OCI-LY1 (cell line): ENCODE data around the gene ATIC.

Source experiments
- H2AFZ ChIP-seq: fragments of 200-600 bp; sonication (generic), shearing (Covaris generic); 2 replicates; pipeline ENCODE4 v1.6.0; 2014; ENCODE audit warnings: antibody characterized with exemption, mild to moderate bottlenecking, low read length
- H3F3A ChIP-seq: fragments of 200-600 bp; sonication (generic), shearing (Covaris generic); 2 replicates; pipeline ENCODE4 v1.6.0; 2014; ENCODE audit warnings: mild to moderate bottlenecking, antibody characterized with exemption, low read length, moderate library complexity; ENCODE audit not compliant: insufficient read depth
- H3K27ac ChIP-seq: fragments of 200-600 bp; sonication (generic); 2 replicates; pipeline ENCODE4 v1.5.1; 2014; ENCODE audit warnings: low read length, mixed run types, mild to moderate bottlenecking, low read depth; ENCODE audit not compliant: poor library complexity, severe bottlenecking
- H3K27me3 ChIP-seq: fragments of 200-600 bp; sonication (generic); 2 replicates; pipeline ENCODE4 v1.6.0; 2014; ENCODE audit warnings: antibody characterized with exemption, mild to moderate bottlenecking, low read length, moderate library complexity; ENCODE audit not compliant: insufficient read depth
- H3K36me3 ChIP-seq: fragments of 200-600 bp; sonication (generic); 2 replicates; pipeline ENCODE4 v1.6.1; 2014; ENCODE audit warnings: mild to moderate bottlenecking, antibody characterized with exemption, low read length, moderate library complexity, mixed read lengths; ENCODE audit not compliant: insufficient read depth
- H3K4me1 ChIP-seq: fragments of 200-600 bp; sonication (generic); 2 replicates; pipeline ENCODE4 v1.5.1; 2014; ENCODE audit warnings: mild to moderate bottlenecking, low read length, moderate library complexity; ENCODE audit not compliant: insufficient read depth, severe bottlenecking
- H3K4me2 ChIP-seq: fragments of 200-600 bp; sonication (generic), shearing (Covaris generic); 2 replicates; pipeline ENCODE4 v1.6.1; 2014; ENCODE audit warnings: low read length
- H3K4me3 ChIP-seq: fragments of 200-600 bp; sonication (generic); 2 replicates; pipeline ENCODE4 v1.5.1; 2014; ENCODE audit warnings: low read length, low read depth, mild to moderate bottlenecking, mixed read lengths; ENCODE audit not compliant: poor library complexity, severe bottlenecking
- H3K79me2 ChIP-seq: fragments of 200-600 bp; shearing (Covaris generic); 2 replicates; pipeline ENCODE4 v1.6.1; 2016; ENCODE audit warnings: mixed run types, low read length, mixed read lengths; ENCODE audit not compliant: insufficient read depth
- H3K9ac ChIP-seq: fragments of 200-600 bp; sonication (generic), shearing (Covaris generic); 2 replicates; pipeline ENCODE4 v1.6.1; 2014; ENCODE audit warnings: mild to moderate bottlenecking, low read length, mixed read lengths
- H3K9me2 ChIP-seq: fragments of 200-600 bp; sonication (generic), shearing (Covaris generic); 2 replicates; pipeline ENCODE4 v1.6.1; 2014; ENCODE audit warnings: low read depth, mild to moderate bottlenecking, low read length, mixed read lengths
- H3K9me3 ChIP-seq: fragments of 200-600 bp; shearing (Covaris generic); 2 replicates; pipeline ENCODE4 v1.6.1; 2014; ENCODE audit warnings: low read length, mixed read lengths
- H4K20me1 ChIP-seq: fragments of 200-600 bp; sonication (generic), shearing (Covaris generic); 2 replicates; pipeline ENCODE4 v1.6.0; 2016; ENCODE audit warnings: mild to moderate bottlenecking, low read length; ENCODE audit not compliant: insufficient read depth
- EZH2 ChIP-seq: fragments of 200-600 bp; sonication (generic), shearing (Covaris generic); IDR thresholded peaks from 2 replicates; pipeline ENCODE4 v1.8.0; 2017; ENCODE audit warnings: borderline replicate concordance, mixed run types, mild to moderate bottlenecking, antibody characterized with exemption, low read length, moderate library complexity, mixed read lengths
- TF ChIP-seq, protein P1 (sequence below): fragments of 200-600 bp; sonication (generic), shearing (Covaris generic); IDR thresholded peaks from 2 replicates; pipeline ENCODE4 v1.5.1; 2017; ENCODE audit warnings: mild to moderate bottlenecking, antibody characterized with exemption, low read length, moderate library complexity, mixed read lengths

ATIC gene

DNA sequence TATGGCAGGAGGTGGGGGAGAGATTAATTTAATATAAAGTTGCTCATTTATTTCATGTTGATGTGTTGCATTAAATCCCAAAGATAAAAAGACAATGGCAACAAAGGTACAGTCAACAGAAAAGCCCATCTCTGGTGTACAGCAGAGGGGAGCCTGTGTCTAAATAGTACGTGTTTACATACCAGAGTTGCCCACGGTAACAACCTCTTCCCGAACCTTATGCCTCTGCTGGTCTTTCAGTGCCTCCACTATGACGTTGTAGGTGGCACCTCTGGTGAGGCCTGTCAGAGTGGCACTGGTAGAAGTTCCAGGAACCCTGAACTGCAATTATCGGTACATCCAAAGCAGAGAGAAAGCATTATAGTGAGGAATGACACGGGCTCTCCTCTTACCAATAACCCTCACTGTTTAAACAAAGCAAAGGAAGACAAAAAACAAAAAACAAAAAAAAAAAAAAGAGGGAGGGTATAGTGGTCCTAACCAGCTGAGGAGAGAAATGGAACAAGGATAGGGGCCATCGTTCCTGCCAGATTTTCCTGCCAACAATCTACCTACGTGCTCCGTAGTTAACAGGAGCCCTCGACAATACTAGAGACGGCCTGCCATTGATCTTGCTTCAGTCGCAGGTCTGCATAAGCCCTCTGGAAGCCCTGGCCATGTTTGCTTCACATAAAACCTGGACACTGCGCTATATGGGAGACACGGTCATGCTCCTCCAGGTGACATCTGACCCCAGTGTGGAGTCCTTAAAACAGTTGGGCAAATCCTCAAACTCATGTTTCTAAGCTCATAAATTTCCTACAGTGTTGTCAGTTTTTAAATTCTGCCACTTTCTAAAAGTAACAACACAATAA lies 58.5 kb downstream of the ATIC start:
- Histone ChIP-seq H3F3A (no peaks in the 10 kb centered on the region), H4K20me1 (no peaks in the 10 kb centered on the region), H3K9me2 (no peaks in the 10 kb centered on the region), H3K4me2 (no peak overlapping the region), H2AFZ (no peak overlapping the region), H3K4me3 (no peak overlapping the region), H3K27ac (no peak overlapping the region), H3K27me3 (no peaks in the 10 kb centered on the region), H3K9me3 (no peaks in the 10 kb centered on the region), H3K4me1 (no peaks in the 10 kb centered on the region), H3K9ac (no peak overlapping the region), H3K36me3 (peaks cover 29% of the 10 kb centered on the region), H3K79me2 (no peaks in the 10 kb centered on the region)
- TF ChIP-seq EZH2, result no peak
- TF ChIP-seq, protein P1, sequence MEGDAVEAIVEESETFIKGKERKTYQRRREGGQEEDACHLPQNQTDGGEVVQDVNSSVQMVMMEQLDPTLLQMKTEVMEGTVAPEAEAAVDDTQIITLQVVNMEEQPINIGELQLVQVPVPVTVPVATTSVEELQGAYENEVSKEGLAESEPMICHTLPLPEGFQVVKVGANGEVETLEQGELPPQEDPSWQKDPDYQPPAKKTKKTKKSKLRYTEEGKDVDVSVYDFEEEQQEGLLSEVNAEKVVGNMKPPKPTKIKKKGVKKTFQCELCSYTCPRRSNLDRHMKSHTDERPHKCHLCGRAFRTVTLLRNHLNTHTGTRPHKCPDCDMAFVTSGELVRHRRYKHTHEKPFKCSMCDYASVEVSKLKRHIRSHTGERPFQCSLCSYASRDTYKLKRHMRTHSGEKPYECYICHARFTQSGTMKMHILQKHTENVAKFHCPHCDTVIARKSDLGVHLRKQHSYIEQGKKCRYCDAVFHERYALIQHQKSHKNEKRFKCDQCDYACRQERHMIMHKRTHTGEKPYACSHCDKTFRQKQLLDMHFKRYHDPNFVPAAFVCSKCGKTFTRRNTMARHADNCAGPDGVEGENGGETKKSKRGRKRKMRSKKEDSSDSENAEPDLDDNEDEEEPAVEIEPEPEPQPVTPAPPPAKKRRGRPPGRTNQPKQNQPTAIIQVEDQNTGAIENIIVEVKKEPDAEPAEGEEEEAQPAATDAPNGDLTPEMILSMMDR, result no peak

DNA sequence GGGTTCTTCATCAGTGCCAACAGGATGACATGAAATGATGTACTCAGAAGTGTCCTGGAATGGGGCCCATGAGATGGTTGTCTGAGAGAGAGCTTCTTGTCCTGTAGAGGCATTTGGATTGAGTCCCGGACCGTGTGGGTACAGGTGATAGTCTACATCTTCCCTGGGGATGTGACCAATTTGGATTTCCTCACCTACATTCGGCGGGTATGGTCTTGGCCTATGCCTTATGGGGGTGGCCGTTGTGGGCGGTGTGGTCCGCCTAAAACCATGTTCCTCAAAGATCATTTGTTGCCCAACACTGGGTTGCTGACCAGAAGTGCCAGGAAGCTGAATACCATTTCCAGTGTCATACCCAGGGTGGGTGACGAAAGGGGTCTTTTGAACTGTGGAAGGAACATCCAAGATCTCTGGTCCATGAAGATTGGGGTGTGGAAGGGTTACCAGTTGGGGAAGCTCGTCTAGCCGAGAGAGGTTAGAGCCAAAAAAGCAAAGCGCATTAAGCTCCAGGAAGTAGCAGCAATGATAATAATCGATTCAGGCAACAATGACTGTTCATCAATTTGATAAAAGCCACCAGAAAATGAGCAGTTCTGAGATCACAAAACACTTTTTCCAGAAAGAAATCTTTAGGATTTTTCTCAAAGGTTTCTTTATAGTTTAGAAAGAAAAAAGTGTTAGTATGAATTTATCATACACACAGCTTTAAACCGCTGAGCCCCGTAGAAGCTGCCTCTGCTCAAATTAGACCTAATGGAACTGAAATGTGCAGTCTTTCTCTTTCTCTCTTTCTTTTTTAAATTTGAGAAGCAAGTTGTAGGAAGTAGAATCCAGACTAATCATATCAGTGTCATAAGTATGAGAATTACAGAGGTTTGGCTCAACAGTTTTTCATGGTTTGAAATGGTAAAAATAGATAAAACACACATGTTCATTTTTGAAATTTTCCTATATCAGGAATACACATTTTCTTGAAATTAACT lies 60.3 kb downstream of the ATIC start:
- Histone ChIP-seq H3K4me3 (no peak overlapping the region), H3K9me3 (no peaks in the 10 kb centered on the region), H3K36me3 (peaks cover 17% of the 10 kb centered on the region), H3K9ac (no peak overlapping the region), H3K4me1 (no peaks in the 10 kb centered on the region), H3K79me2 (no peaks in the 10 kb centered on the region), H3K4me2 (no peak overlapping the region), H3K27ac (no peak overlapping the region), H3K9me2 (no peaks in the 10 kb centered on the region), H3K27me3 (no peaks in the 10 kb centered on the region), H2AFZ (no peak overlapping the region), H4K20me1 (no peaks in the 10 kb centered on the region), H3F3A (no peaks in the 10 kb centered on the region)
- TF ChIP-seq, protein P1, result no peak
- no peak for TF ChIP-seq EZH2

DNA sequence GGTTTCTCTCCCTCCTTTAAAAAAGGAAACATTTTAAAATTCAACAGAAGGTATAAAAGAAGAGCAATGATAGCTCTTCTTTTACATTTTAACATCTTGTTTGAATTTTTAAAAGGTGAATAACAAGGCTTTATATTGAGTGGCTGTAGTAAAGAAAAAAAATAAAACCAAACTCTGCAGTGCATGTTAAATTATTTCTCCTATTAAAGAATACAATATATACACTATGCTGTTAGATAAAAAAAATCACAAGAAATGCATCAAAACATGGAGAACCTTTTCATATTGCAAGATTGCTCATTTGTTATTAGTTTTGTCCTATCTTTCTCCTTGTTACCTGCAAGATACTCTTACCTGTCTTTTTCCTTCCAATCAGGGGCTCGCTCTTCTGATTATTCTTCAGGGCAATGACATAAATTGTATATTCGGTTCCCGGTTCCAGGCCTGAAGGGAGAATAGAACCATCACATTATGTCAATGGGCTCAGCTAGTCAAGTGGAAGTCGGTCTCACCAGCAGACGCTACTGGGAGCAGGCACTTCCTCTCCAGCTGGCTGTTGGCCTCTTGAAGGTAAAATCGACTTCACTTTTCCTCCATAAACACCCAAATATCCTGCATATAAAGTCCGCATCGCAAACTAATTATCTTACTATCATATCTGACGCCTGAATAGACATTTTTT lies 61.2 kb downstream of the ATIC start:
- H3K9ac ChIP-seq, result no peak overlapping the region
- H3K36me3 ChIP-seq, result peaks cover 12% of the 10 kb centered on the region
- H4K20me1 ChIP-seq, result no peaks in the 10 kb centered on the region
- no peak overlapping the region for H3K4me3 ChIP-seq
- H3K9me2 ChIP-seq, result no peaks in the 10 kb centered on the region
- TF ChIP-seq, protein P1, result no peak
- TF ChIP-seq EZH2, result no peak
- no peaks in the 10 kb centered on the region for H3K4me1 ChIP-seq
- no peaks in the 10 kb centered on the region for H3K79me2 ChIP-seq
- H3F3A ChIP-seq, result no peaks in the 10 kb centered on the region
- no peak overlapping the region for H2AFZ ChIP-seq
- H3K27me3 ChIP-seq, result no peaks in the 10 kb centered on the region
- no peak overlapping the region for H3K4me2 ChIP-seq
- no peaks in the 10 kb centered on the region for H3K9me3 ChIP-seq
- H3K27ac ChIP-seq, result no peak overlapping the region
